SU-DHL-6 (cell line): ENCODE results near the gene PAAF1.

Experiments used
- H2AFZ ChIP-seq: fragments of 200-600 bp; sonication (generic); 2 replicates; pipeline ENCODE4 v1.6.1; 2014; ENCODE audit warnings: low read depth, mild to moderate bottlenecking, moderate library complexity, mixed read lengths, antibody characterized with exemption, low read length; ENCODE audit not compliant: severe bottlenecking
- H3F3A ChIP-seq: fragments of 200-600 bp; shearing (Covaris generic); 2 replicates; pipeline ENCODE4 v1.6.0; 2016; ENCODE audit warnings: antibody characterized with exemption, mild to moderate bottlenecking; ENCODE audit not compliant: insufficient read depth
- H3K27ac ChIP-seq: fragments of 200-600 bp; sonication (generic); 2 replicates; pipeline ENCODE4 v1.5.1; 2016; ENCODE audit warnings: low read depth, mild to moderate bottlenecking, low read length, moderate library complexity, mixed read lengths
- H3K27me3 ChIP-seq: fragments of 200-600 bp; sonication (generic), shearing (Covaris generic); 2 replicates; pipeline ENCODE4 v1.6.0; 2014; ENCODE audit warnings: mild to moderate bottlenecking, low read length
- H3K36me3 ChIP-seq: fragments of 200-600 bp; sonication (generic); 2 replicates; pipeline ENCODE4 v1.6.1; 2014; ENCODE audit warnings: mild to moderate bottlenecking, low read length, mixed read lengths
- H3K4me2 ChIP-seq: fragments of 300-600, 200-600 bp; shearing (Covaris generic), sonication (generic); 2 replicates; pipeline ENCODE4 v1.6.0; 2014; ENCODE audit warnings: low read length, low read depth, mild to moderate bottlenecking; ENCODE audit not compliant: poor library complexity, severe bottlenecking
- H3K4me3 ChIP-seq: fragments of 200-600 bp; sonication (generic); 2 replicates; pipeline ENCODE4 v1.5.1; 2014; ENCODE audit warnings: antibody characterized with exemption, low read length, mild to moderate bottlenecking, mixed read lengths; ENCODE audit not compliant: insufficient read depth, poor library complexity, severe bottlenecking
- H3K79me2 ChIP-seq: fragments of 200-600 bp; sonication (generic); 2 replicates; pipeline ENCODE4 v1.6.1; 2014; ENCODE audit warnings: mild to moderate bottlenecking, low read length, moderate library complexity; ENCODE audit not compliant: insufficient read depth
- H3K9ac ChIP-seq: fragments of 200-600 bp; sonication (generic); 2 replicates; pipeline ENCODE4 v1.7.0; 2014; ENCODE audit warnings: mild to moderate bottlenecking, low read length
- H3K9me2 ChIP-seq: fragments of 200-600 bp; sonication (generic); replicated peaks from 2 replicates; pipeline ENCODE4 v1.6.1; 2014; ENCODE audit warnings: low read length; ENCODE audit not compliant: insufficient read depth
- H3K9me3 ChIP-seq: fragments of 200-600 bp; sonication (generic); 2 replicates; pipeline ENCODE4 v1.6.1; 2014; ENCODE audit warnings: low read length, mixed read lengths; ENCODE audit not compliant: insufficient read depth
- H4K20me1 ChIP-seq: fragments of 200-600 bp; sonication (generic); 2 replicates; pipeline ENCODE4 v1.6.1; 2014; ENCODE audit warnings: low read depth, mild to moderate bottlenecking, antibody characterized with exemption, low read length, moderate library complexity, mixed read lengths
- CTCF ChIP-seq: fragments of 200-600 bp; sonication (generic); IDR thresholded peaks from one replicate; pipeline ENCODE4 v1.5.1; 2017; ENCODE audit warnings: antibody characterized with exemption, mild to moderate bottlenecking, low read length, moderate library complexity; ENCODE audit not compliant: insufficient read depth, poor library complexity, severe bottlenecking
- EZH2phosphoT487 ChIP-seq: fragments of 200-600 bp; sonication (generic), shearing (Covaris generic); conservative IDR thresholded peaks from 2 replicates; pipeline ENCODE4 v1.6.1; 2018; ENCODE audit warnings: mild to moderate bottlenecking, antibody characterized with exemption, low read length, moderate library complexity, mixed read lengths

PAAF1 gene

GRCh38 chr11:73972620-73973449 lies 96.0 kb downstream of the PAAF1 start:
- Histone ChIP-seq H3K27ac (no peak overlapping the region), H3K9me2 (no peaks in the 10 kb centered on the region)

GRCh38 chr11:73974604-73975478 lies 98.0 kb downstream of the PAAF1 start:
- no peaks in the 10 kb centered on the region for H3K27me3 ChIP-seq
- H3K4me3 ChIP-seq = no peak overlapping the region
- no peaks in the 10 kb centered on the region for H3K9me3 ChIP-seq
- no peak overlapping the region for H3K4me2 ChIP-seq
- no peak overlapping the region for H3K9ac ChIP-seq
- H2AFZ ChIP-seq = no peak overlapping the region
- H3K27ac ChIP-seq = no peak overlapping the region
- peaks cover 19% of the 10 kb centered on the region for H3K36me3 ChIP-seq
- no peak for TF ChIP-seq CTCF
- TF ChIP-seq EZH2phosphoT487 = no peak
- no peaks in the 10 kb centered on the region for H3K79me2 ChIP-seq
- 0 out of 2 replicates have a peak, but pooled peaks cover 3% of the 10 kb centered on the region for H4K20me1 ChIP-seq
- H3K9me2 ChIP-seq = no peaks in the 10 kb centered on the region
- H3F3A ChIP-seq = peaks cover 7% of the 10 kb centered on the region

More at GRCh38 chr11:73972620-73973449, 96.0 kb downstream of the PAAF1 start:
- Histone ChIP-seq H3K79me2 (no peaks in the 10 kb centered on the region), H3K4me3 (no peak overlapping the region), H4K20me1 (no peaks in the 10 kb centered on the region), H3K36me3 (peaks cover 9% of the 10 kb centered on the region; the same call in 1 of the 2 replicates), H3K4me2 (no peak overlapping the region), H3K9me3 (no peaks in the 10 kb centered on the region), H2AFZ (no peak overlapping the region), H3K27me3 (no peaks in the 10 kb centered on the region), H3K9ac (no peak overlapping the region), H3F3A (peaks cover 7% of the 10 kb centered on the region)
- TF ChIP-seq EZH2phosphoT487 (no peak), CTCF (no peak)

GRCh38 chr11:73975479-73975757 lies 98.6 kb downstream of the PAAF1 start:
- H3K36me3 ChIP-seq = peaks cover 19% of the 10 kb centered on the region
- no peak overlapping the region for H2AFZ ChIP-seq
- H3K9me2 ChIP-seq = no peaks in the 10 kb centered on the region
- no peak for TF ChIP-seq CTCF
- TF ChIP-seq EZH2phosphoT487 = no peak
- H3K9me3 ChIP-seq = no peaks in the 10 kb centered on the region
- H3K4me2 ChIP-seq = no peak overlapping the region
- 0 out of 2 replicates have a peak, but pooled peaks cover 3% of the 10 kb centered on the region for H4K20me1 ChIP-seq
- 0 out of 2 replicates have a peak, but pooled peaks cover under 1% of the 10 kb centered on the region for H3K79me2 ChIP-seq
- no peak overlapping the region for H3K9ac ChIP-seq
- H3F3A ChIP-seq = peaks cover 8% of the 10 kb centered on the region
- no peaks in the 10 kb centered on the region for H3K27me3 ChIP-seq
- H3K27ac ChIP-seq = no peak overlapping the region
- H3K4me3 ChIP-seq = no peak overlapping the region
